GM23248 (cell line): ENCODE results near the gene NCK2. TPM values are rescaled to one million over a fixed set of nuclear protein-coding genes. Genes with fewer than 3 reads are reported as not detected.

ENCODE experiments used
- DNase-seq: peaks from one replicate; pipeline ENCODE4 v3.0.0-alpha.2; 2015
- H2AFZ ChIP-seq: fragments of 200-600 bp; sonication (generic); 2 replicates; pipeline ENCODE4 v1.6.1; 2016; ENCODE audit warnings: antibody characterized with exemption
- H3F3A ChIP-seq: fragments of 200-600 bp; sonication (generic); 2 replicates; pipeline ENCODE4 v1.6.1; 2016; ENCODE audit warnings: mild to moderate bottlenecking, antibody characterized with exemption, mixed run types; ENCODE audit not compliant: insufficient read depth
- H3K27ac ChIP-seq: fragments of 200-600 bp; sonication (generic); 2 replicates; pipeline ENCODE4 v1.5.1; 2016; ENCODE audit warnings: mild to moderate bottlenecking
- H3K27me3 ChIP-seq: fragments of 200-600 bp; sonication (generic); replicated peaks from 2 replicates; pipeline ENCODE4 v1.6.1; 2016; ENCODE audit warnings: mild to moderate bottlenecking; ENCODE audit not compliant: insufficient read depth
- H3K36me3 ChIP-seq: fragments of 200-600 bp; sonication (generic); 2 replicates; pipeline ENCODE4 v1.6.1; 2016; ENCODE audit warnings: low read depth, mild to moderate bottlenecking
- H3K4me1 ChIP-seq: fragments of 200-600 bp; sonication (generic); 2 replicates; pipeline ENCODE4 v1.6.1; 2016; ENCODE audit warnings: mild to moderate bottlenecking; ENCODE audit not compliant: insufficient read depth
- H3K4me2 ChIP-seq: fragments of 200-600 bp; sonication (generic); one replicate; pipeline ENCODE4 v1.6.1; 2016; ENCODE audit warnings: mild to moderate bottlenecking; ENCODE audit not compliant: unreplicated experiment
- H3K4me3 ChIP-seq: fragments of 200-600 bp; sonication (generic); 2 replicates; pipeline ENCODE4 v1.5.1; 2016; ENCODE audit warnings: mild to moderate bottlenecking
- H3K79me2 ChIP-seq: fragments of 200-600 bp; sonication (generic); 2 replicates; pipeline ENCODE4 v1.6.1; 2016; ENCODE audit warnings: mild to moderate bottlenecking; ENCODE audit not compliant: insufficient read depth
- H3K9ac ChIP-seq: fragments of 200-600 bp; sonication (generic); 2 replicates; pipeline ENCODE4 v1.6.1; 2016; ENCODE audit warnings: mild to moderate bottlenecking
- H3K9me2 ChIP-seq: fragments of 200-600 bp; sonication (generic); 2 replicates; pipeline ENCODE4 v1.6.1; 2016; ENCODE audit warnings: mixed run types, mild to moderate bottlenecking, moderate library complexity; ENCODE audit not compliant: insufficient read depth
- H3K9me3 ChIP-seq: fragments of 200-600 bp; sonication (generic); one replicate; pipeline ENCODE4 v1.6.1; 2017; ENCODE audit warnings: low read depth
- H4K20me1 ChIP-seq: fragments of 200-600 bp; sonication (generic); 2 replicates; pipeline ENCODE4 v1.6.0; 2016; ENCODE audit not compliant: insufficient read depth
- EZH2 ChIP-seq: fragments of 200-600 bp; sonication (generic); IDR thresholded peaks from 2 replicates; pipeline ENCODE4 v1.6.1; 2018; ENCODE audit warnings: antibody characterized with exemption, mild to moderate bottlenecking; ENCODE audit not compliant: insufficient read depth, poor library complexity, severe bottlenecking
- EZH2phosphoT487 ChIP-seq: fragments of 200-600 bp; sonication (generic); IDR thresholded peaks from 2 replicates; pipeline ENCODE4 v1.6.1; 2018; ENCODE audit warnings: antibody characterized with exemption, moderate library complexity, mild to moderate bottlenecking, low read depth; ENCODE audit not compliant: insufficient read depth
- WGBS, 2 experiments: methylation state at CpG; one replicate each; pipeline ENCODE4 v1.1.6; 2015 to 2017; ENCODE audit warnings: low lambda C conversion rate in 2 of 2, low coverage in 1 of 2; ENCODE audit errors: missing lambda C conversion rate in 2 of 2; 5-methylcytosine and 5-hydroxymethylcytosine counted together
- in situ Hi-C: fragments of 300-500 bp; cut with MboI; formaldehyde crosslinking; loops from 2 replicates; pipeline ENCODE4 v1.15.0; 2020
- polyA plus RNA-seq: library from polyadenylated mRNA; unstranded; fragments of >200 nt; fragmentation: Nextera tagmentation; extraction: Ambion mirVana; gene quantifications from 2 replicates; pipeline ENCODE4 v1.2.1, GENCODE V29; 2016
- total RNA-seq: library from RNA; depleted of rRNA; stranded (reverse); fragments of >200 nt; shearing (Covaris generic); gene quantifications from 2 replicates; pipeline ENCODE4 v1.2.3, GENCODE V29; 2014

The NCK2 gene
- total and polyA plus RNA-seq, 2 experiments from 2014 or later: 5.1 to 25.2 TPM

- H4K20me1 ChIP-seq: peaks cover 4% of the 10 kb centered on the region
- H3K4me3 ChIP-seq: no peak overlapping the region
- H3K4me1 ChIP-seq: no peaks in the 10 kb centered on the region
- H3K9me3 ChIP-seq: no peaks in the 10 kb centered on the region
- no peak overlapping the region for H2AFZ ChIP-seq
- WGBS, 2 experiments: 71 to 79% methylated on average over 11 of the region's 11 CpGs
- H3K36me3 ChIP-seq: no peaks in the 10 kb centered on the region
- no peak overlapping the region for H3K9ac ChIP-seq
- in situ Hi-C loops: no loop called here
- H3K4me2 ChIP-seq: no peak overlapping the region
- no peaks in the 10 kb centered on the region for H3K27me3 ChIP-seq
- TF ChIP-seq EZH2 (no peak), EZH2phosphoT487 (no peak)
- DNase-seq: no peak
- H3K79me2 ChIP-seq: peaks cover 86% of the 10 kb centered on the region
- H3K9me2 ChIP-seq: no peaks in the 10 kb centered on the region
- H3K27ac ChIP-seq: no peak overlapping the region
- no peaks in the 10 kb centered on the region for H3F3A ChIP-seq
These were observed 31.3 kb downstream of the NCK2 start for GRCh38 chr2:105775809-105776559.

GRCh38 chr2:105776560-105776928, 31.8 kb downstream of the NCK2 start:
- Histone ChIP-seq H3K36me3 (no peaks in the 10 kb centered on the region), H3K27ac (no peak overlapping the region), H3K27me3 (no peaks in the 10 kb centered on the region), H3F3A (no peaks in the 10 kb centered on the region), H3K79me2 (peaks cover 86% of the 10 kb centered on the region), H3K4me1 (no peaks in the 10 kb centered on the region), H2AFZ (no peak overlapping the region), H3K4me2 (no peak overlapping the region), H3K9me3 (no peaks in the 10 kb centered on the region), H4K20me1 (peaks cover 4% of the 10 kb centered on the region), H3K9me2 (no peaks in the 10 kb centered on the region), H3K4me3 (no peak overlapping the region), H3K9ac (no peak overlapping the region)
- TF ChIP-seq EZH2phosphoT487 (no peak), EZH2 (no peak)
- in situ Hi-C loops: no loop called here
- WGBS, 2 experiments: 64% methylated on average over 5 of the region's 5 CpGs
- DNase-seq: no peak

GRCh38 chr2:105777031-105777482, 32.3 kb downstream of the NCK2 start:
- Histone ChIP-seq H4K20me1 (peaks cover 4% of the 10 kb centered on the region; the same call in 1 of the 2 replicates), H3K79me2 (peaks cover 87% of the 10 kb centered on the region)
- in situ Hi-C loops: no loop called here

GRCh38 chr2:105777506-105778055, 32.9 kb downstream of the NCK2 start:
- no peaks in the 10 kb centered on the region for H3K4me1 ChIP-seq
- no peaks in the 10 kb centered on the region for H3K9me2 ChIP-seq
- no peak overlapping the region for H3K4me3 ChIP-seq
- 85 to 92% methylated on average over 9 of the region's 9 CpGs for WGBS, 2 experiments
- TF ChIP-seq EZH2: no peak
- TF ChIP-seq EZH2phosphoT487: no peak
- H3K79me2 ChIP-seq: peaks cover 89% of the 10 kb centered on the region
- H2AFZ ChIP-seq: no peak overlapping the region
- peaks cover 4% of the 10 kb centered on the region; the same call in 1 of the 2 replicates for H4K20me1 ChIP-seq
- in situ Hi-C loops: no loop called here
- no peak overlapping the region for H3K9ac ChIP-seq
- no peaks in the 10 kb centered on the region for H3F3A ChIP-seq
- no peak for DNase-seq
- H3K27me3 ChIP-seq: no peaks in the 10 kb centered on the region
- H3K4me2 ChIP-seq: no peak overlapping the region
- no peaks in the 10 kb centered on the region for H3K36me3 ChIP-seq
- H3K27ac ChIP-seq: no peak overlapping the region
- no peaks in the 10 kb centered on the region for H3K9me3 ChIP-seq

More at GRCh38 chr2:105777031-105777482, 32.3 kb downstream of the NCK2 start:
- Histone ChIP-seq H3K36me3 (no peaks in the 10 kb centered on the region), H3K4me1 (no peaks in the 10 kb centered on the region), H3K27ac (no peak overlapping the region), H3K27me3 (no peaks in the 10 kb centered on the region), H3K4me3 (no peak overlapping the region), H3K9ac (no peak overlapping the region), H2AFZ (no peak overlapping the region), H3K9me3 (no peaks in the 10 kb centered on the region), H3K9me2 (no peaks in the 10 kb centered on the region), H3F3A (no peaks in the 10 kb centered on the region), H3K4me2 (no peak overlapping the region)
- no peak for TF ChIP-seq EZH2phosphoT487
- no peak for TF ChIP-seq EZH2
- WGBS, 2 experiments: 90% methylated on average over 13 of the region's 13 CpGs
- no peak for DNase-seq
